ENCODE results near the gene SCUBE1.
"Not testable (repeated sequence)": the region's sequence is repeated elsewhere in the genome, so short reads cannot be mapped to it uniquely, and the experiment has no call there.

The SCUBE1 gene

DNA sequence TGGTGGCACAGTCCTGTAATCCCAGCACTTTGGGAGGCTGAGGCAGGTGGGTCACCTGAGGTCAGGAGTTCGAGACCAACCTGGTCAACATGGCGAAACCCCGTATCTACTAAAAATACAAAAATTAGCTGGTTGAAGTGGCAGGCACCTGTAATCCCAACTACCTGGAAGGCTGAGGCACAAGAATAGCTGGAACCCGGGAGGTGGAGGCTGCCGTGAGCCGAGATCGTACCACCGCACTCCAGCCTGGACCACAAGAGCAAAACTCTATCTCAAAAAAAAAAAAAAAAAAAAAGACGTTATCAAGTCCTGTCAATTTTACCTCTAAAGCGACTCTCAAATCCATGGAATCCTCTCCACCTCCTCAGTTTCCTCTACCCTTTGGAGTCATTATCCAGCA is 12.5 kb upstream of the SCUBE1 start:
- not testable (repeated sequence) for DNase-seq

- DNase-seq, result no peak
Observed at GRCh38 chr22:43351966-43352345, 8.8 kb upstream of the SCUBE1 start.

DNA sequence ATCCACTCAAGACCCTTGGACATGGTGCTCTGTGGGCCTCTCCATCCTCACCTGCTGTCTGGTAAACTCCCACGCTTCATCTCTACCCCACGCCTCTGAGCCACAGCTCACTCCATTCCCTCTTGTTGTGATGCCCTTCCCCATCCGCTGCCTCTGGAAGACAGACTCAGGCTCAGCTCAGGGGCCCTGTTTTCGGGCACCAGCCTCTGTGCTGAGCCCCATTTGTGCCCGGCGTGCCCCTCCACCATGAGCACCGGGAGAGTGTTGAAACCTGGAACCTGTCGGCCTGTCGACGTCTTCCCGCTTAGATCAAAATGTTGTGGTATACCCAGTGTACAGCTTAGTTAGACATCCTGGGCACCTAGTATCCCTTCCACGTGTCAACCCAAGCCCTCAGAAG is 6.5 kb upstream of the SCUBE1 start:
- no peak for DNase-seq

- DNase-seq, result peak; percentile 72
Observed at GRCh38 chr22:43346521-43346929, 3.4 kb upstream of the SCUBE1 start.

- DNase-seq, result no peak
Observed at GRCh38 chr22:43345761-43346301, 2.7 kb upstream of the SCUBE1 start.

- no peak for DNase-seq
Observed at GRCh38 chr22:43345356-43345755, 2.2 kb upstream of the SCUBE1 start.

- no peak for DNase-seq
Observed at GRCh38 chr22:43344520-43344787, 1.3 kb upstream of the SCUBE1 start.

- peak; percentile 7 for DNase-seq
Observed at GRCh38 chr22:43343670-43344519, 723 bp upstream of the SCUBE1 start.

GRCh38 chr22:43342347-43343261 is 568 bp downstream of the SCUBE1 start:
- DNase-seq, result no peak

- DNase-seq, result no peak
Observed at GRCh38 chr22:43341565-43341964, 1.6 kb downstream of the SCUBE1 start.

- no peak for DNase-seq
Observed at GRCh38 chr22:43338766-43339345, 4.3 kb downstream of the SCUBE1 start.

- no peak for DNase-seq
Observed at GRCh38 chr22:43337946-43338345, 5.2 kb downstream of the SCUBE1 start.

DNA sequence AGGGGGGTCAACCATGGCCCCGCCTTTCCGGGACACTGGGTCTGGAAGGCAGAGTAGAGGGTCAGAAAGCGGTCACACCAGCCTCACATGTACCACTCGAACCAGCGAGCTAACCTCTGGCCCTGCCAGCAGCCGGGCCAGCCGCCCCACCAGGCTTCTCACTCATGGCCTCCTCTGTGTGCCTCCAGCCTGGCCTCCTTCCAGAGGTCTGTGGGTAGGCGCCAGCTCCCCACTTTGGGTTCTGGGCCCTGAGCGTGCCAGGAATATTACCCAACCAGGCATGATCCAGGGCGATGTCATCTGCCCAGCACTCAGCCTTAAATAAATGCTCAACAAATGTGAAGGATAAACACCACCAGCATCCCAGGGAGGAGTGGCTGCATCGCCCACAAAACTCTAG is 5.8 kb downstream of the SCUBE1 start:
- no peak for DNase-seq

DNA sequence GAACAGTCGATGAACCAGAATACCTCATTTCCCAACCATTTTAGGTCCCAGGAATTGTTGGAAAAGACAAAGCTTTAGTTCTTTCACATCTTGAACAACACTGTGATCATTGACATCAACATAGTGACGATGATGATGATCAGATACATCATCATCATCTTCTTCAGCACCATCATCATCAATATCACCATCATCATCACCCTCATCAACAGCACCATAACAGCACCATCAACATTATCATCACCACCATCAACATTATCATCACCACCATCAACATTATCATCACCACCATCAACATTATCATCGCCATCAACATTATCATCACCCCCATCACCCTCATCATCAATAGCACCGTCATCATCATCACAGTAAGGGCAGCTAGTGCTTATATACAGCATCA is 8.8 kb downstream of the SCUBE1 start:
- no peak for DNase-seq

- no peak for DNase-seq
Observed at GRCh38 chr22:43333978-43334377, 9.2 kb downstream of the SCUBE1 start.

DNA sequence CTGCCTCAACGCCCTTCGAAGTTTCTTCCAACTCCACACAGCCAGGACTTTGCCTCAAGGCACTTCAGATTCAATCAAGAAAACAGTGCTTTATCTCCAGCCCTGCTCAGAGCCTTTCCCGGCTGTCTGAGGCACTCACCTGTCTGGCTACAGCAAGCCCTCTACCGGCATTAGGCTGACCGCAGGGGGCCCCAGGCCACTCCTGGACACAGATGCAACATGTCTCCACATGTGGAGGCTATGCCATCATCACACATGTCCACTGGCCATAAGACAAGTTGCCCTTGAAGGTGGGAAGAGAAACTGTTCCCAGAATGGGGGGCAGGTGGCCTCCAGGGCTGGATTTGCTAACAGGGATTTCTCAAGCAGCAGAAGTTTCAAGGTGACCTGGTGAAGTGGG is 10.0 kb downstream of the SCUBE1 start:
- DNase-seq, result no peak

DNA sequence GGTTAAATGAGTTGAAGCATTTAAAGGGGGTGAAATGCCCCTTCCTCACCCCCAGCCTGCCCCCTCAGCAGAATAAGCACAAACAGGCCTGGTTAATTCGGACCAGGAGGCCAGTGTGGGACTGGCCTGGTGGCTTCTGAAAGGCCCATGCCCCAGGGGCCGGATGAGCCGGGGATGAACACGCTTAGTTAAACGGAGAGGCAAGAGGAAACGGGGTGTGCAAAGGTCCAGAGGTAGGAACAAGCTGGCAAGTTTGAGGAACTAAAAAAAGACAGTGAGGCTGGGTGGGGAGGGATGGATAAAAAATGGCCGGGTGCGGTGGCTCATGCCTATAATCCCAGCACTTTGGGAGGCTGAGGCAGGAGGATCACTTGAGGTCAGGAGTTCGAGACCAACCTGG is 11.5 kb downstream of the SCUBE1 start:
- no peak for DNase-seq

- no peak for DNase-seq
Observed at GRCh38 chr22:43331069-43331451, 12.1 kb downstream of the SCUBE1 start.

DNA sequence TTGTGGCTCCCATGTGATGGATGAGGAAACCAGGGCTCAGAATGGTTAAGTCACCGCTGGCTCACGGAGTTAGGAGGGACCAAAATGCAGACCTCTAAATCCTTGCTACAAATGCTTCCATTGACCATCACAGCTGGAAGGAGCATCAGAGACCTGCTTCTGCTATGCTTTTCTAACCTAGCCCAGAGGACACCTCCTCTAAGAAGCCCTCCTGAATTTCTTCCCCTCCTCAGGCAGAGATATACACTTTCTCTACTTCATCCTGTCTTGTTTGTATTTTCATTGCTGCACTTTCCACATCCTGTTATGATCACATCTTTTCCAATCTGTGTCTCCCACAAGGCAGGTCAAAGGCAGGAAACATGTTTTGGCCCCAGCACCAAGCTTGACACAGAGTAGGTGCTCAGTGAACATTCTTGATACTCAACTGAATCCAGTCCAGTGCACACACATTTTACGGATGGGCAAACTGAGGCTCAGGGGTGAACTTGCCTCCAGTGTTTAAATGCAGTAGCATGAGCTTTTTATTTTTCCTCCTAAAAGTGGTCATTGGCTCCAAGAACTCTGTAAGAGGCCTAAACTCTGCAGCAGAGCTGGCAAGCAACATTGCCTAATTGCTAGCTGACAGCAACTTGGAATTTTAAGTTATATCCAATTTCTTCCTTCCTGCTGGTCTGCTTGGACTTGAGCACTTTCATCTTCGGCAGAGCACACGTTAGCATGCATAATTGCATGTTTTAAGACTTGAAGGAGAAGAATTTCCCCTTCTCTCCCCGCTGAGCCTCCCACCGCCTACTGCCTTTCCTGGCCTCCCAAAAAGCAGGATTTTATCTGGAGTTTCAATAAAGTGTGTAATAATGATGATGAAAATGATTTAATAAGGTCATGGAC is 12.7 kb downstream of the SCUBE1 start:
- DNase-seq, result no peak

DNA sequence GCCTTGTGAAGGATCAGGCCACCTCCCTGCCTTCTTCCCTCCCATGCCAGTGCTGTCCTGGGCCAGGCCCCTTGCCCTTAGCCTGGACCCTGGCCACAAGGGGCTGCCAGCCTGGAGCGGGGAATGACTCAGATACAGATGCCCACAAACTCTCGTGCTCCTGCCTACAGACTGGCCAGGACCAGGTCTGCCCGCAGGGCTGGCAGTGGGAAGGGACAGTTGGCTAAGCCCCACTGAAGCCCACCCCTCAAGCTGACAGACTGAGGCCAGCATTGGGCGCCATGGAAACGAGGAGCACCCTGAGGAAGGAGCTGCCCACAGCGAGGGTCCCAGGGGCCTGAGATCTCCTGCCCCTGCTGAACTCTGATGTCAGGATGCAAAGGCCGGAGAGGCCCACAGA is 14.1 kb downstream of the SCUBE1 start:
- DNase-seq, result no peak

- no peak for DNase-seq
Observed at GRCh38 chr22:43327157-43327438, 16.1 kb downstream of the SCUBE1 start.

DNA sequence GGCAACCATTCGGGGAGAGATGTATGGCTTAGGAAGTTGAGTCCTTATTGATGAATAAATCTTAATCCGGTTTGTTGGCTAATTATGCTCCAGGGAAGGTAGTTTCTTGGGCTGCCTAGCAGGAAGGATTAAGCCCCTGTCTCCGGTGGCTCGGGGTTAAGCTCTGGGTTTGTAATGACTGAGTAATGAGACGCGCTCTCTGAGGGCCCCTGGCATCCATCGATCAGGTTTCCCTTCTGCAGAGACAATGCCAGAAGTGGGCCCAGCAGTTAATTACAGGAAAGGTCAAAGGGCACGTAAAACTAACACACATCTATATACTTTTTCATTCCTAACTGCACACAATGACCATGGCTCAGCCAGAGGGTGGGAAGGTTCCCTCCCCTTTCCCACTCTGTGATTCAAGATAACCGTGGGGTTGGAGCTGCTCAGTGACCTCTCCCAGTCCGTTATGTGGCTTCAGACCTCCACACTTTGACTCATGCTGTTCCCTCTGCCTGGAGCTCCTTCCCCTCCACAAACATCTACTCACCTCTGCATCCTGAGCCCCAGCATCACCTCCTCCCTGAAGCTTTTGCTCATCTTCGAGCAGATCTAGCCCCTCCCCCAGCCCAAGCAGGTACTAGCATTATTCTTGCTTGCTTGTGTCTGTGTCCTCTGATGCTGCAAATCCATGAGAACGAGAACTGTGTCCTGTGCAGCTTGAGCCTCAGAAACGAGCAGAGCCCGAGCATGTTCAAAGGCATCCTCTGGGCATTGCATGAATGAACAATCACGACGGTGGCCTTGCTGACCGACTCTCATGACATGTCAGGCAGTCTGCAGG is 16.6 kb downstream of the SCUBE1 start:
- no peak for DNase-seq
